ENCODE data around the gene CTCFL. TPM values are rescaled to one million over a fixed set of nuclear protein-coding genes. Genes with fewer than 3 reads are reported as not detected.
A peak's percentile ranks its signal among the peaks of the same experiment; 100 is the strongest.

CTCFL gene, protein sequence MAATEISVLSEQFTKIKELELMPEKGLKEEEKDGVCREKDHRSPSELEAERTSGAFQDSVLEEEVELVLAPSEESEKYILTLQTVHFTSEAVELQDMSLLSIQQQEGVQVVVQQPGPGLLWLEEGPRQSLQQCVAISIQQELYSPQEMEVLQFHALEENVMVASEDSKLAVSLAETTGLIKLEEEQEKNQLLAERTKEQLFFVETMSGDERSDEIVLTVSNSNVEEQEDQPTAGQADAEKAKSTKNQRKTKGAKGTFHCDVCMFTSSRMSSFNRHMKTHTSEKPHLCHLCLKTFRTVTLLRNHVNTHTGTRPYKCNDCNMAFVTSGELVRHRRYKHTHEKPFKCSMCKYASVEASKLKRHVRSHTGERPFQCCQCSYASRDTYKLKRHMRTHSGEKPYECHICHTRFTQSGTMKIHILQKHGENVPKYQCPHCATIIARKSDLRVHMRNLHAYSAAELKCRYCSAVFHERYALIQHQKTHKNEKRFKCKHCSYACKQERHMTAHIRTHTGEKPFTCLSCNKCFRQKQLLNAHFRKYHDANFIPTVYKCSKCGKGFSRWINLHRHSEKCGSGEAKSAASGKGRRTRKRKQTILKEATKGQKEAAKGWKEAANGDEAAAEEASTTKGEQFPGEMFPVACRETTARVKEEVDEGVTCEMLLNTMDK
- 0.90 and 1.6 TPM in 2 replicates for total RNA-seq (2021)
- Bru-seq, nascent RNA, result percentile 18 among the genes with signal in this experiment
- percentile 17 among the genes with signal in this experiment for BruChase-seq, experiment 1, labeled RNA remaining after a 2-hour chase
- BruChase-seq, experiment 2, labeled RNA remaining after a 6-hour chase, result percentile 24 among the genes with signal in this experiment
- long read RNA-seq, partial matches to known transcripts, result 0 of 1 reads
- long read RNA-seq, other reads (novel, unspliced or antisense), result 1 of 1 reads

DNA sequence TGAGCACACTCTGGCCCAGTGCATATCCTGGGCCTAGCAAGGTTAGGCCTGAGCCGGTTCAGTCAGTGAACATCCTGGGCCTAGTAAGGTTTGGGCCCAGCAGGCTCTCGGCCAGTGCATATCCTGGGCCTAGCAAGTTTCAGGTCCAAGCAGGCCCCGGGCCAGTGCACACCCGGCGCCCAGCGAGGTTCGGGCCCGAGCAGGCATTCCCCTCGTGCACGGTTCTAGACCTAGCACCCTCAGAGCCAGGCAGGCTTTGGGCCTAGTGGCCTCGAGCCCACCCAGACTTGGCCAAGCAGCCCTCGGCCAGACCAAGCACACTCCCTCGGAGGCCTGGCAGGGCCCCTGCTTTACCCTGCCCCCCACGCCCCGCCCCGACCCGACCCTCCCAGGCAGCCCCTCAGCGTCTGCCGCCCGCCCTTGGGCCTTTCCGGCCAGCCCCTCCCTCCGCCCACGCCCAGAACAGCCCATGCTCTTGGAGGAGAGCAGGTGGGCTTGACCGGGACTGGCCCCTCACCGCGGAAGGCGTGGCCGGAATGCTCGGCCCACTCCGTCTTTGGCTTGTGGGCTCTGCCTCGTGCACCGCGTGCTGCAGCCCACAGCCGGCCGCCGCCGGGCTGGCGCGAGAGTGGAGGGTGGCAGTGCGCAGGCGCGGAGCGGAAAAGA is at the start of gene CTCFL:
CTCFL (minus strand) TSS at position 630 of the 666 bp plus-strand sequence. CDS start 935 bp downstream, outside the sequence.
- H3K36me3 ChIP-seq (ENCODE audit: insufficient read depth, low read length, poor library complexity, severe bottlenecking), result no peaks in the 10 kb centered on the region
- no peaks in the 10 kb centered on the region for H3K9me3 ChIP-seq (ENCODE audit: low read depth, low read length, poor library complexity, severe bottlenecking)
- intact Hi-C loops (cut with micrococcal nuclease; ENCODE audit: unreplicated experiment), result no loop called here
- CTCF ChIA-PET, result no interaction called here
- no peak for DNase-seq (ENCODE audit: low spot score)
- no peak within 1 kb of the TSS for H3K4me3 ChIP-seq (ENCODE audit: low read depth, low read length, poor library complexity, severe bottlenecking)
- no peaks in the 10 kb centered on the region for H3K4me1 ChIP-seq (ENCODE audit: insufficient read depth, low read length, poor library complexity, severe bottlenecking)
- H3K27ac ChIP-seq (ENCODE audit: low read depth, low read length, poor library complexity, severe bottlenecking), result no peak within 1 kb of the TSS
- no TSS peak for BruUV-seq (replicated peaks)
- TF ChIP-seq EZH2 (IDR thresholded peaks at IDR 0.05; ENCODE audit: borderline replicate concordance, low read depth, low read length, poor library complexity, severe bottlenecking), result no peak
- TF ChIP-seq, protein P1, sequence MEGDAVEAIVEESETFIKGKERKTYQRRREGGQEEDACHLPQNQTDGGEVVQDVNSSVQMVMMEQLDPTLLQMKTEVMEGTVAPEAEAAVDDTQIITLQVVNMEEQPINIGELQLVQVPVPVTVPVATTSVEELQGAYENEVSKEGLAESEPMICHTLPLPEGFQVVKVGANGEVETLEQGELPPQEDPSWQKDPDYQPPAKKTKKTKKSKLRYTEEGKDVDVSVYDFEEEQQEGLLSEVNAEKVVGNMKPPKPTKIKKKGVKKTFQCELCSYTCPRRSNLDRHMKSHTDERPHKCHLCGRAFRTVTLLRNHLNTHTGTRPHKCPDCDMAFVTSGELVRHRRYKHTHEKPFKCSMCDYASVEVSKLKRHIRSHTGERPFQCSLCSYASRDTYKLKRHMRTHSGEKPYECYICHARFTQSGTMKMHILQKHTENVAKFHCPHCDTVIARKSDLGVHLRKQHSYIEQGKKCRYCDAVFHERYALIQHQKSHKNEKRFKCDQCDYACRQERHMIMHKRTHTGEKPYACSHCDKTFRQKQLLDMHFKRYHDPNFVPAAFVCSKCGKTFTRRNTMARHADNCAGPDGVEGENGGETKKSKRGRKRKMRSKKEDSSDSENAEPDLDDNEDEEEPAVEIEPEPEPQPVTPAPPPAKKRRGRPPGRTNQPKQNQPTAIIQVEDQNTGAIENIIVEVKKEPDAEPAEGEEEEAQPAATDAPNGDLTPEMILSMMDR (conservative IDR thresholded peaks at IDR 0.05; ENCODE audit: low read depth, low read length), result no peak
- H3K27me3 ChIP-seq (replicated peaks; ENCODE audit: insufficient read depth, low read depth, low read length, poor library complexity), result no peaks in the 10 kb centered on the region
- POLR2A ChIA-PET (ENCODE audit: low non-redundant PET), result no interaction called here

DNA sequence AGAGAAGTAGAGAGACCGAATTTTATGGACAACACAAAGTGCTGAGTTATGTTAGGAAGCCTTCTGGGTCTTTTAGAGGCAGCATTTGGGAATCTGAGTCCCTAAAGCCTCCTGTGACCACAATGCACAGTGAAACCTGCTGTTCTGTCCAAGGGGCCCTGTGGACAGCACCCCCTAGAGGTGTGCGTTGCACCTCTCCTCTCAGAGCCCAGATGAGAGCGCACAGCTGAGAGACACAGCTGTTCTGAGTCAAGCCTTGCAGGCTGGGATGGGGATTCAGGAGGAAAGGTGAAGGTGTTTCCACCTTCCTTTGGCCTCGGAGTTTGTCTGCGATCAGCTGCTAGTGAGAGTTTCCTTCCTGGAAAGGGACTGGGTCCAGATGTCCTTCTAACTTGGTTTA is 49.0 kb upstream of the CTCFL start:
- Histone ChIP-seq H3K4me3 (ENCODE audit: low read depth, low read length, poor library complexity, severe bottlenecking) (no peak overlapping the region), H3K27me3 (replicated peaks; ENCODE audit: insufficient read depth, low read depth, low read length, poor library complexity) (no peaks in the 10 kb centered on the region), H3K27ac (ENCODE audit: low read depth, low read length, poor library complexity, severe bottlenecking) (no peak overlapping the region), H3K4me1 (ENCODE audit: insufficient read depth, low read length, poor library complexity, severe bottlenecking) (no peaks in the 10 kb centered on the region), H3K36me3 (ENCODE audit: insufficient read depth, low read length, poor library complexity, severe bottlenecking) (no peaks in the 10 kb centered on the region), H3K9me3 (ENCODE audit: low read depth, low read length, poor library complexity, severe bottlenecking) (no peaks in the 10 kb centered on the region)
- POLR2A ChIA-PET (ENCODE audit: low non-redundant PET), result no interaction called here
- no peak for DNase-seq (ENCODE audit: low spot score)
- BruUV-seq (replicated peaks), result no TSS peak
- CTCF ChIA-PET, result no interaction called here
- TF ChIP-seq, protein P1 (conservative IDR thresholded peaks at IDR 0.05; ENCODE audit: low read depth, low read length), result peak; percentile 48
- TF ChIP-seq EZH2 (IDR thresholded peaks at IDR 0.05; ENCODE audit: borderline replicate concordance, low read depth, low read length, poor library complexity, severe bottlenecking), result no peak
- intact Hi-C loops (cut with micrococcal nuclease; ENCODE audit: unreplicated experiment), result no loop called here

DNA sequence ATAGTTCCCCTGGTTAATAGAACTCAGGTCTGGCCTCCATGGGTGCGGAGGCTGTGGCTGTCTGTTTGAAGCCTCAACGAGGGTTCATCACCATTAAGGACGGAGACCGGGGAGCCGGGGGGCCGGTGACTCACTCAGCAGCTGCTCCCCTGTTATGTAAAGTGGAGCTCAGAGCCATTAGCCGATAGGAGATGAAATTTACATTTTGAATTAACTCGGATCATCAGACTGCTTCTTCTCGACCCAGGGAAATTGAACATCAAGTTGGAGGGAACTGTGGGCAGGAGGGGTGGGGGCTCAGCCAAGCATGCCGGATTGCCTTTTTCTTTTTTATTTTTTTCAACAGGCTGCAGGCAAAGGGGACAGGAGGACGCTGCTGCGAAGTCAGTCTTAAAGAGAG is 48.3 kb upstream of the CTCFL start:
- H3K9me3 ChIP-seq (ENCODE audit: low read depth, low read length, poor library complexity, severe bottlenecking), result no peaks in the 10 kb centered on the region
- POLR2A ChIA-PET (ENCODE audit: low non-redundant PET), result no interaction called here
- TF ChIP-seq, protein P1 (conservative IDR thresholded peaks at IDR 0.05; ENCODE audit: low read depth, low read length), result no peak
- no peak for TF ChIP-seq EZH2 (IDR thresholded peaks at IDR 0.05; ENCODE audit: borderline replicate concordance, low read depth, low read length, poor library complexity, severe bottlenecking)
- H3K4me3 ChIP-seq (ENCODE audit: low read depth, low read length, poor library complexity, severe bottlenecking), result no peak overlapping the region
- intact Hi-C loops (cut with micrococcal nuclease; ENCODE audit: unreplicated experiment), result no loop called here
- DNase-seq (ENCODE audit: low spot score), result no peak
- H3K36me3 ChIP-seq (ENCODE audit: insufficient read depth, low read length, poor library complexity, severe bottlenecking), result no peaks in the 10 kb centered on the region
- CTCF ChIA-PET, result no interaction called here
- H3K27me3 ChIP-seq (replicated peaks; ENCODE audit: insufficient read depth, low read depth, low read length, poor library complexity), result no peaks in the 10 kb centered on the region
- H3K4me1 ChIP-seq (ENCODE audit: insufficient read depth, low read length, poor library complexity, severe bottlenecking), result no peaks in the 10 kb centered on the region
- BruUV-seq (replicated peaks), result no TSS peak
- H3K27ac ChIP-seq (ENCODE audit: low read depth, low read length, poor library complexity, severe bottlenecking), result no peak overlapping the region

Measured in A673 (cell line).